ENCODE measurements around the gene EXTL2. TPM values are rescaled to one million over a fixed set of nuclear protein-coding genes. Genes with fewer than 3 reads are reported as not detected.

Gene EXTL2
- total and polyA plus RNA-seq, 2 experiments from 2014 or later = 45.3 to 45.4 TPM

GRCh38 chr1:100895540-100896480 is 1.2 kb upstream of the EXTL2 start, which contains the start of gene SLC30A7:
Gene SLC30A7, plus strand, starts transcription at chr1:100896090. Its CDS starts 173 bp downstream, at chr1:100896263.
- peaks cover 3% of the 10 kb centered on the region for H3K27me3 Mint-ChIP-seq (ENCODE audit: insufficient read depth, low read depth, poor library complexity)
- peaks cover 11% of the 10 kb centered on the region for H3K9me3 Mint-ChIP-seq
- peaks cover 16% of the 10 kb centered on the region for H3K4me1 ChIP-seq (ENCODE audit: insufficient read depth)
- peaks cover 43% of the 10 kb centered on the region for H3K36me3 Mint-ChIP-seq (ENCODE audit: low read depth)
- H2AFZ ChIP-seq = peak within 1 kb of the TSS; percentile 93
- H3K27me3 ChIP-seq (ENCODE audit: insufficient read depth) = no peaks in the 10 kb centered on the region
- peaks cover 5% of the 10 kb centered on the region; the same call in 1 of the 2 replicates for H4K20me1 ChIP-seq (replicated peaks; ENCODE audit: insufficient read depth)
- H3K4me3 ChIP-seq = peak within 1 kb of the TSS; percentile 69
- peaks cover 68% of the 10 kb centered on the region for H3K79me2 ChIP-seq (replicated peaks; ENCODE audit: insufficient read depth)
- H3K27ac Mint-ChIP-seq = peak within 1 kb of the TSS; percentile 99
- DNase-seq (ENCODE audit: low spot score) (peak; percentile 89), ATAC-seq (peak; percentile 87)
- peaks cover 4% of the 10 kb centered on the region; the same call in 1 of the 2 replicates for H3K9me2 ChIP-seq (ENCODE audit: insufficient read depth)
- peak within 1 kb of the TSS; percentile 97 for H3K4me2 ChIP-seq
- peak within 1 kb of the TSS; percentile 83 for H3K27ac ChIP-seq (ENCODE audit: low read depth)
- peaks cover 13% of the 10 kb centered on the region; the same call in 2 of the 3 replicates for H3K4me1 Mint-ChIP-seq
- H3K4me3 Mint-ChIP-seq = peak within 1 kb of the TSS; percentile 100
- peak; percentile 80 for TF ChIP-seq POLR2AphosphoS5 (IDR thresholded peaks at IDR 0.05; ENCODE audit: low read depth)
- TF ChIP-seq ZNF114 (CRISPR knock-in tag; IDR thresholded peaks at IDR 0.05) = no peak
- TF ChIP-seq ETS1 (IDR thresholded peaks at IDR 0.05) = peak; percentile 76
- TF ChIP-seq EZH2 (IDR thresholded peaks at IDR 0.05; ENCODE audit: low read depth, unreplicated experiment) = no peak
- H3K36me3 ChIP-seq (ENCODE audit: insufficient read depth) = 0 out of 2 replicates have a peak, but pooled peaks cover 17% of the 10 kb centered on the region
- no peaks in the 10 kb centered on the region; the same call in 1 of the 2 replicates for H3F3A ChIP-seq (replicated peaks; ENCODE audit: low read depth)

DNA sequence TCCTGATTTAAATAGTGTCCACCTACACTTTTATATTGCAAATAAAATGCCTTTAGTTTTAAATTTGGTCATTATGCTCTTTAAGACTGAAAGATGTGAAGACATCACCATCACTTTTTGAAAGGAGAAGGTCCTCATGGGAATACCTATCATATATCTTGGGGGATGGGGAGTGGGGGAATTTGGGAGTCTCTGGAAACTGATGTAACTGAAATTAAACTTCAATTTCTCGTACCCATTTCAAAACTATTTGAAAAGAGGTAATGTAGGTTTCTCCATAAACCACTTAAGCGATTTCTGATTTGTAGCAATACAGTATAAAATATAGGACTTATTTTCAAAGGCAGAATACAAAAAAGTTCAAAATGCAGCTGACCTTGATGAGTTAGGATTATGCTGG is 924 bp downstream of the EXTL2 start:
- H3K4me3 Mint-ChIP-seq = peak overlapping the region; percentile 100
- DNase-seq (ENCODE audit: low spot score) (no peak), ATAC-seq (no peak)
- H4K20me1 ChIP-seq (replicated peaks; ENCODE audit: insufficient read depth) = peaks cover 5% of the 10 kb centered on the region; the same call in 1 of the 2 replicates
- H3F3A ChIP-seq (replicated peaks; ENCODE audit: low read depth) = no peaks in the 10 kb centered on the region; the same call in 1 of the 2 replicates
- H3K4me1 Mint-ChIP-seq = peaks cover 13% of the 10 kb centered on the region; the same call in 2 of the 3 replicates
- H3K4me3 ChIP-seq = peak overlapping the region; percentile 69
- no peak overlapping the region for H3K27ac ChIP-seq (ENCODE audit: low read depth)
- peaks cover 10% of the 10 kb centered on the region; the same call in 1 of the 2 replicates for H3K36me3 ChIP-seq (ENCODE audit: insufficient read depth)
- peaks cover 16% of the 10 kb centered on the region for H3K4me1 ChIP-seq (ENCODE audit: insufficient read depth)
- peak overlapping the region; percentile 80 for H3K4me2 ChIP-seq
- peaks cover 4% of the 10 kb centered on the region; the same call in 1 of the 2 replicates for H3K9me2 ChIP-seq (ENCODE audit: insufficient read depth)
- H3K79me2 ChIP-seq (replicated peaks; ENCODE audit: insufficient read depth) = peaks cover 85% of the 10 kb centered on the region
- peaks cover 32% of the 10 kb centered on the region for H3K9me3 Mint-ChIP-seq
- no peaks in the 10 kb centered on the region for H3K27me3 ChIP-seq (ENCODE audit: insufficient read depth)
- peak overlapping the region; percentile 58; the same call in 1 of the 2 replicates for H3K27ac Mint-ChIP-seq
- H2AFZ ChIP-seq = no peak overlapping the region
- peaks cover 51% of the 10 kb centered on the region for H3K36me3 Mint-ChIP-seq (ENCODE audit: low read depth)
- peaks cover 3% of the 10 kb centered on the region for H3K27me3 Mint-ChIP-seq (ENCODE audit: insufficient read depth, low read depth, poor library complexity)
- no peak for TF ChIP-seq JUNB (IDR thresholded peaks at IDR 0.05; ENCODE audit: unreplicated experiment)
- no peak for TF ChIP-seq ETS1 (IDR thresholded peaks at IDR 0.05)
- no peak for TF ChIP-seq STAT1 (IDR thresholded peaks at IDR 0.05; ENCODE audit: unreplicated experiment)
- no peak for TF ChIP-seq EZH2phosphoT487 (IDR thresholded peaks at IDR 0.05; ENCODE audit: unreplicated experiment)
- TF ChIP-seq, protein P1, sequence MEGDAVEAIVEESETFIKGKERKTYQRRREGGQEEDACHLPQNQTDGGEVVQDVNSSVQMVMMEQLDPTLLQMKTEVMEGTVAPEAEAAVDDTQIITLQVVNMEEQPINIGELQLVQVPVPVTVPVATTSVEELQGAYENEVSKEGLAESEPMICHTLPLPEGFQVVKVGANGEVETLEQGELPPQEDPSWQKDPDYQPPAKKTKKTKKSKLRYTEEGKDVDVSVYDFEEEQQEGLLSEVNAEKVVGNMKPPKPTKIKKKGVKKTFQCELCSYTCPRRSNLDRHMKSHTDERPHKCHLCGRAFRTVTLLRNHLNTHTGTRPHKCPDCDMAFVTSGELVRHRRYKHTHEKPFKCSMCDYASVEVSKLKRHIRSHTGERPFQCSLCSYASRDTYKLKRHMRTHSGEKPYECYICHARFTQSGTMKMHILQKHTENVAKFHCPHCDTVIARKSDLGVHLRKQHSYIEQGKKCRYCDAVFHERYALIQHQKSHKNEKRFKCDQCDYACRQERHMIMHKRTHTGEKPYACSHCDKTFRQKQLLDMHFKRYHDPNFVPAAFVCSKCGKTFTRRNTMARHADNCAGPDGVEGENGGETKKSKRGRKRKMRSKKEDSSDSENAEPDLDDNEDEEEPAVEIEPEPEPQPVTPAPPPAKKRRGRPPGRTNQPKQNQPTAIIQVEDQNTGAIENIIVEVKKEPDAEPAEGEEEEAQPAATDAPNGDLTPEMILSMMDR (conservative IDR thresholded peaks at IDR 0.05; ENCODE audit: low read depth in 2 of 2) = no peak
- no peak for TF ChIP-seq POLR2AphosphoS5 (IDR thresholded peaks at IDR 0.05; ENCODE audit: low read depth)
- TF ChIP-seq ZNF331 (CRISPR knock-in tag; IDR thresholded peaks at IDR 0.05; ENCODE audit: low read depth) = no peak
